Activated naive CD8-positive, alpha-beta T cell (primary cell): Measurements from ENCODE around the gene MYOD1.

Experiments used
- H3K27ac Mint-ChIP-seq: one replicate; pipeline ENCODE4 v1.8.0; 2021; ENCODE audit warnings: mixed read lengths
- H3K27me3 Mint-ChIP-seq: one replicate; pipeline ENCODE4 v1.8.0; 2021; ENCODE audit warnings: mixed read lengths
- H3K36me3 Mint-ChIP-seq: one replicate; pipeline ENCODE4 v1.8.0; 2021; ENCODE audit warnings: mixed read lengths
- H3K4me1 Mint-ChIP-seq: one replicate; pipeline ENCODE4 v1.8.0; 2021; ENCODE audit warnings: low read depth, mixed read lengths
- H3K4me3 Mint-ChIP-seq: one replicate; pipeline ENCODE4 v1.8.0; 2021; ENCODE audit warnings: mild to moderate bottlenecking, mixed read lengths
- H3K9me3 Mint-ChIP-seq: one replicate; pipeline ENCODE4 v1.8.0; 2021; ENCODE audit warnings: low read depth, mixed read lengths

MYOD1 gene

DNA sequence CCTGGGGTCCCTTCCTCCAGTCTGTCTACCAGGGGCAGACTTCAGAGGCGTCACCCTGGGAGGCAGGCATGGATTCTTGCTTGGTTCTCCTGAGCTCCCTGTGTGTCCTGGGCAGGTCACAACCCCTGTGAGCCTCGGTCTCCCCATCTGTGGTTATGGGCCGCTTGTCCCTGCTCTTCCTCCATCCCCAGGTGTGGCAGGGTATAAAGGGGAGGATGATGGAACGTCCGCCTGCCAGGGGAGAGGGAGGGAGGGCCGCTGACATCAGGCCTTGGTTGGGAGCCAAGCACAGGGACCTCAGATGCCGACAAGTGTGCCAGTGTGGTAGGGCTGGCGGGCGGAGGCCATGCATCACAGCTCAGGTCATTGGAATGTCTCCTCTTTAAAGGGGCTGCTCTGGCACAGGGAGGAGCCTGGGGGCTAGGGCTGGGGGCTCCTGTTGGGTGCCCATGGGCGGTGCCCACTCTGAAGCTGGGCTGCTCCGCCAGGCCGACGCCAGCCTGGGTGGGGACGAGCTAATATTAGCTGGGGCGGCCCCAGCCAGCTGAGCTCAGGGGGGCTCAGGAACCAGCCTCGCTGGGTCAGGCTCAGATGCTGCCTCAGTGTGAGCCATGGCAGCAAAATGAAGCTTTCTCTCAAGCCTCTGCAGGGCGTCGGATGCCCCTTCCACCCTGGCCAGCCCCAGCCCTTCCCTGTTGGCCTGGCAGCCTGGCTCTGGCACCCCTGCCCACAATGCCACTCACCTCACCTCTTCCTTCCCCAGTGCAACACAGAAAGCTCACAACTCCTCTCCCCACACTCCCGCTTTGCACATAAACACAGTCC, 28.0 kb downstream of the MYOD1 start:
- no peaks in the 10 kb centered on the region for H3K4me1 Mint-ChIP-seq
- no peaks in the 10 kb centered on the region for H3K9me3 Mint-ChIP-seq
- H3K27ac Mint-ChIP-seq: no peak overlapping the region
- no peaks in the 10 kb centered on the region for H3K36me3 Mint-ChIP-seq
- H3K4me3 Mint-ChIP-seq: no peak overlapping the region
- H3K27me3 Mint-ChIP-seq: peaks cover 4% of the 10 kb centered on the region

DNA sequence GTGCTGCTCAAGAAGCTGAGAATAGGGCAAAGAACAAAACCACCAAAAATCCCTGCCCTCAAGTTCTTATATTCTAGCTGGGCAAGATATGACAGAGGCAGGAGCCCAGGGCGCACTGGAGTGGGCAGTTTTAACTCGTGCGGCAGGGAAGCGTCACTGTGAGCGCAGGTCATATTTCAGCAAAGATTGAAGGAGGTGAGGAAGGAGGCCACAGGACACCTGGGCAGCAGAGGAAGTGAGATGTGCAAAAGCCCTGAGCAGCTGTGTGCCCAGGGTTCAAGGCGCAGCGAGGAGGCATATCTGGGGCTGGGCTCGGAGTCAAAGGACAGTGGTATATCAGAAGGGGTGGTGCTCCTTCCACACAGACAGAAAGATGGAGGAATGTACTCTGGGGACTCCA, 28.7 kb downstream of the MYOD1 start:
- Mint-ChIP-seq H3K4me1 (no peaks in the 10 kb centered on the region), H3K27me3 (peaks cover 4% of the 10 kb centered on the region), H3K27ac (no peak overlapping the region), H3K36me3 (no peaks in the 10 kb centered on the region), H3K4me3 (no peak overlapping the region), H3K9me3 (no peaks in the 10 kb centered on the region)

DNA sequence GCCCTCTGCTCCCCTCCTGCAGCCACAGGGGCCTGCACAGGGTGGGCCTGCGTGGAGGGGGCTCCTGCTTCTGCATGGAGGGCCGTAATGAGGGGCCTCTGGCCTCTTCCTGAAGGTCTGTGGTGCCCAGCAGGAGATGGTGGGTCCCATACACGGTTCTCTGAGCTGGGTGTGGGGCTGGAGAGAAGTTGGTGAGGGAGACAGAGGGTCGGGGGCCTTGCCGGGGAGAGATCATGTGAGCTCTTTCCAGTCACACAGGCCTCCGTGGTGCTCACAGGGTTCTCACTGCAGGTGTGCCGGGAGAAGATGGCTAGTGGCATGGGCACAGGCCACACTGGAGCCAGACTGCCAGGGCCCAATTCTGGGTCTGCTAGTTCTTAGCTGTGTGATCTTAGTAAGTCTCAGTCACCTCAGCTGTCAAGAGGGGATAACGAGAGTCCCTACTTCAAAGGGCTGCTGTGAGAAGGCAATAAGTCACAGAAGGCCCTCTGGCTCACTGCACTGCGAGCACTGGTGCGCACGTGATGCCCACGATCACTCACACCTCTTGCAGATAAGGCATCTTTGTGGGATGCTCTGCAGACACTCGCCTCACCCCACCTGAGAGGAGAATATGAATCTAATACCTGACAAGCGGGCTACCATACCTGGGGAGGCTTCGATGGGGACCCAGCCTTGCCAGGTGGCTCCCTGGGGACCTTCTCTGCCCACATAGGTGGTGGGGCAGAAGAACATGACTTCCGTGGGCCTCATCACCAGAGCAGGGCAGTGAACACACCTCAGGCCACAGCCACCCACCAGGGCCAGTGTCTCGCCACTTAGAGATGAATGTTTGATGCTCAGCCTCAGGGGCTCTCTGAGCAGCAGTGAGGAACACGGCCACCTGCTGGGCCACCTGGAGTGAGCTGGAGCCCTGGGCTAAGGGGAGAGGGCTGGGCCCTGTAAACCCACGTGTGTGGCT, 29.7 kb downstream of the MYOD1 start:
- no peaks in the 10 kb centered on the region for H3K9me3 Mint-ChIP-seq
- peaks cover 4% of the 10 kb centered on the region for H3K27me3 Mint-ChIP-seq
- no peak overlapping the region for H3K27ac Mint-ChIP-seq
- H3K4me3 Mint-ChIP-seq: no peak overlapping the region
- no peaks in the 10 kb centered on the region for H3K4me1 Mint-ChIP-seq
- H3K36me3 Mint-ChIP-seq: no peaks in the 10 kb centered on the region

DNA sequence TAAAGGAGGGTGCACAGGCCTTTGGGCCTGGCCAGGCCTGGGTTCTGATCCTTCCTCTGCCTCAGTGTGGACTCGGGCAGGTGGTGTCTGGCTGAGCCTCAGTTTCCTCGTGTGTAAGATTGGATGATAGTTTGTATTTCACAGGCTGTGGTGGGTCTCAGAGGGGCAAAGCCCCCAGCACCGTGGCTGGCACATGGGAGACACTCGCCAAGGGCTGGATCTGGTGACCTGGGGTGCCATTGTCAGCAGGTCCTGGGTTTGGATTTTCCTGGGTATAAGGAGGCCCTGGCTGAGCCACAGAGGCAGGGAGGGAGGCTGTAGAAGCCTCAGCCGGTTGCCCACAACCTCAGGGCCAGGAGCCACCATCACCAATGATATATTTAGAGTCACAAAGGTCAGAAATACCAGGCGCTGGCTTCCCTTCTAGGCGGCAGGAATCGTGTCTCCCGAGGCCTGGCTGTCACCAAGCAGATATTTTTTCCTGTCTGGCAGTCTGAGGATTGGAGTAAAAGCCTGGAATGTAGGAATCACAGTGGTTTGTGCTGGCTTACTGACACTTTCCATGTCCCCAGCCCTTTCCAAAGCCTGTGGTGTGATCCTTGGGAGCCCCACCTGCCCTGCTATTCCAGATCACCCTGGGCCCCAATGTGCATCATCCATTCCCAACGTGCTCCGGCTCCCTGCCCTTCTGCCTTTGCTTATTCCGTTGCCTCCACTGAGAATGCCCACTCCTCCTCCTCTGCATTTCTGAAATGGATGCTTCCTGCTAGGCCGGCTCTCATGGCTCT, 30.8 kb downstream of the MYOD1 start:
- no peak overlapping the region for H3K27ac Mint-ChIP-seq
- no peaks in the 10 kb centered on the region for H3K36me3 Mint-ChIP-seq
- H3K27me3 Mint-ChIP-seq: peaks cover 3% of the 10 kb centered on the region
- H3K9me3 Mint-ChIP-seq: no peaks in the 10 kb centered on the region
- no peaks in the 10 kb centered on the region for H3K4me1 Mint-ChIP-seq
- no peak overlapping the region for H3K4me3 Mint-ChIP-seq

DNA sequence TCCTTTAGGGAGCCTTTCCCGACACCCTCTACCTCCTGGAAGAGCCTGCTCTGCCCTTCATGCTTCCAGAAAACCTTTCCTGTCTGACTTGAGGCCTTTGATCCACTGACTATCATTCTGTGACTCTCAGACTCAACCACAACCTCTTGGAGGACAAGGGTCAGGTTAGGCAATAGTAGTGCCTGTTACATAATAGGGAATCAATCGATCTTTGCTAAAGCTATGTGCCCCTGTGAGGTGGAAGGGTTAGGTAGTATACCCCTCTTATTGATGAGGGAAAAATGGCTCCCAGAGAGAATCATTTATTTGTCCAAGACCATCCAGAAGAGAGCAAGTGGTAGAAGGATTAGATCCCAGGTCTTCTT, 31.4 kb downstream of the MYOD1 start:
- no peaks in the 10 kb centered on the region for H3K9me3 Mint-ChIP-seq
- H3K4me3 Mint-ChIP-seq: no peak overlapping the region
- peaks cover 3% of the 10 kb centered on the region for H3K27me3 Mint-ChIP-seq
- H3K27ac Mint-ChIP-seq: no peak overlapping the region
- no peaks in the 10 kb centered on the region for H3K4me1 Mint-ChIP-seq
- H3K36me3 Mint-ChIP-seq: no peaks in the 10 kb centered on the region

DNA sequence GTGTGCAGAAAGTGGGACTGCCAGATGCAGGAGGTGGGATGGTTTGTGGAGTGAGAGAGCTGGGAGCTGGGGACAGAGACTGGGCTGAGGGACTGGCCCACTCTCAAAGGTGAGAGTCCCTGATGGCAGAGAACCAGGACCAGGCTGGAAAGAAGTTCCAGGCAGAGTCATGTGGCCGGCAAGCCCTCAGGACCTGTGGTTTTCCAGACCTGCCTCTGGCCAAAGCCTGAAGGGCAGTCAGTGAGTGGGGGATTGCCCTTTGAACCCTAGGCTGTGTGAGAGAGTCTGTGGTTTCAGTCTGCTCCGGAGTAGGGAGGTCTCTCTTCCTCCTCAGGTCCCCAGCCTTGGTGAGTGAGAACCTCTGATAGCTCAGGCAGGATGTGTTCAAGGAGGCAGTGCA, 32.2 kb downstream of the MYOD1 start:
- no peaks in the 10 kb centered on the region for H3K9me3 Mint-ChIP-seq
- no peaks in the 10 kb centered on the region for H3K36me3 Mint-ChIP-seq
- no peak overlapping the region for H3K27ac Mint-ChIP-seq
- peaks cover 3% of the 10 kb centered on the region for H3K27me3 Mint-ChIP-seq
- no peaks in the 10 kb centered on the region for H3K4me1 Mint-ChIP-seq
- no peak overlapping the region for H3K4me3 Mint-ChIP-seq

DNA sequence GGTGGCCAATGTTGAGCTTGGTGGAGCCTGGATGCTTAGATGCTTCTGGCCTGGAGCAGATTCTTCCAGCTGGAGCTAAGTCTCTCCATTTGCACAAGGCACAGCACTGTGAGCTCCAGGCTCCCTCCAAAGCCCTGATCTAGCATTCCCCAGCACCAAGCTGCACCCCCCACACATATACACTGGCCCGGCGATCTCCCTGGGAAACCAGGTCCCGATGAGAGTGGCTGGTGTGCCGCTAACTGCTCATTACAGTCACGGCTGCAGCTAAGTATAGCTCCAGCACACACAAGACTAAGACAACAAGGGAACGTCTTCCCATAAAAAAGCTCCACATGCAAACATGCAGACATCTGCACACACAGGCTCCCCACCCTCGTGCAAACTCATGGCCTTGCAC, 32.8 kb downstream of the MYOD1 start:
- H3K27me3 Mint-ChIP-seq: peaks cover 3% of the 10 kb centered on the region
- no peak overlapping the region for H3K4me3 Mint-ChIP-seq
- no peaks in the 10 kb centered on the region for H3K4me1 Mint-ChIP-seq
- no peaks in the 10 kb centered on the region for H3K36me3 Mint-ChIP-seq
- H3K9me3 Mint-ChIP-seq: no peaks in the 10 kb centered on the region
- H3K27ac Mint-ChIP-seq: no peak overlapping the region

DNA sequence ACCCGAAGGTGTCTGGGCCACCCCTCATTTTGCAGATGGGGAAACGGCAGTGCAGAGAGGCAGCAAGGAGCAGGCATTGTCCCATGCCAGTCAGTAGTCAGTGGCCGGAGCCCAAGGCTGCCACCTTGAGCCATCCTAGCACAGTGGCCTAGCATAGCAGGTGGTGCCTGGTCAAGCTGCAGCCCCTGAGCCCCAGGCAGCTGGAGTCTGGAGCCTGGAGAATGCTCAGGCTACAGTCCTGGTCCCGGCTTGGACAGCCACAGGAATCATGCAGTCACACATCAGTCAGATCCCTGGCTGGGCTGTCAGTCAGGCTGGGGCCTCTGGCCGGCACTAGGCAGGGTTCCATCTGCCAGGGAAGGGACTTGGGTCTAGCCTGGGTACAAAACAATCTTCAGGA, 33.8 kb downstream of the MYOD1 start:
- Mint-ChIP-seq H3K36me3 (no peaks in the 10 kb centered on the region), H3K27ac (no peak overlapping the region), H3K4me3 (no peak overlapping the region), H3K4me1 (no peaks in the 10 kb centered on the region), H3K27me3 (no peaks in the 10 kb centered on the region), H3K9me3 (no peaks in the 10 kb centered on the region)

DNA sequence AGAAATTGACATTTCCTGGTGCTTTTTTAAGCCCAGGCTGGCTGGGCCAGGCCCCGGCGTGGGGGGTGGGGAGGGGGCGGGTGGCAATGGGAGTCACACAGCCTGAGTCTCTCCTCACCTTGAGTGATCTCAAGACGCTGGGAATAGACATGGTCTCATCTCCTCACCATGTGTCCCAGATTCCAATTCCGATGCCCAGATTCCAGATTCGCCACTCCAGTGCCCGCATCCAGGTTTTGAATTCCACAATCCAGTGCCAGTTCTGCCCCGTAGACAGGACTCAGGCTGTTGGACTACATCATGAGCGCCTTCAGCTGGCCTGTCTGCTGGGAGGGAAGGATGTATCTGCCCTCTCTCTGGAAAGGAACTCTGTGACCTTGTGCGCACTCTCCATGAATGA, 34.3 kb downstream of the MYOD1 start:
- Mint-ChIP-seq H3K4me3 (no peak overlapping the region), H3K36me3 (no peaks in the 10 kb centered on the region), H3K4me1 (no peaks in the 10 kb centered on the region), H3K9me3 (no peaks in the 10 kb centered on the region), H3K27me3 (no peaks in the 10 kb centered on the region), H3K27ac (no peak overlapping the region)

DNA sequence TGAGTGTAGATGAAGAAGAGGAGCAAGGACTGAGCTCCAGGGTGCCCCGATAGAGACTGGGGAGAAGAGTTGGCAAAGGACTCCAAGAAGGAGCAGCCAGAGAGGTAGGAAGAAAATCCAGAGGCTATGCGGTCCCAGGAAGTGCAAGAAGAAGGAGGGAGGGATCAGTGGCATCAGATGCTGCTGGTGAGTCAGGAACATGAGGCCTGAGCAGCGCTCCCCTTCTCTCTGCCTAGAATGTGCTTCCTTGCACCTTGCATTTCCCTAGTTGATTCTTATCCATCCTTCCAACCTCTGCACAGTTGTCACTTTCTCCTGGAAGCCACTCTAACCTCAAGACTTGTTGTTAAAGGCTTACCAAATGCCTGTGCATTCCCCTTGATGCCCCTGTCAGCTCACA, 36.5 kb downstream of the MYOD1 start:
- no peaks in the 10 kb centered on the region for H3K4me1 Mint-ChIP-seq
- H3K9me3 Mint-ChIP-seq: no peaks in the 10 kb centered on the region
- H3K27me3 Mint-ChIP-seq: no peaks in the 10 kb centered on the region
- H3K4me3 Mint-ChIP-seq: no peak overlapping the region
- no peak overlapping the region for H3K27ac Mint-ChIP-seq
- H3K36me3 Mint-ChIP-seq: no peaks in the 10 kb centered on the region

DNA sequence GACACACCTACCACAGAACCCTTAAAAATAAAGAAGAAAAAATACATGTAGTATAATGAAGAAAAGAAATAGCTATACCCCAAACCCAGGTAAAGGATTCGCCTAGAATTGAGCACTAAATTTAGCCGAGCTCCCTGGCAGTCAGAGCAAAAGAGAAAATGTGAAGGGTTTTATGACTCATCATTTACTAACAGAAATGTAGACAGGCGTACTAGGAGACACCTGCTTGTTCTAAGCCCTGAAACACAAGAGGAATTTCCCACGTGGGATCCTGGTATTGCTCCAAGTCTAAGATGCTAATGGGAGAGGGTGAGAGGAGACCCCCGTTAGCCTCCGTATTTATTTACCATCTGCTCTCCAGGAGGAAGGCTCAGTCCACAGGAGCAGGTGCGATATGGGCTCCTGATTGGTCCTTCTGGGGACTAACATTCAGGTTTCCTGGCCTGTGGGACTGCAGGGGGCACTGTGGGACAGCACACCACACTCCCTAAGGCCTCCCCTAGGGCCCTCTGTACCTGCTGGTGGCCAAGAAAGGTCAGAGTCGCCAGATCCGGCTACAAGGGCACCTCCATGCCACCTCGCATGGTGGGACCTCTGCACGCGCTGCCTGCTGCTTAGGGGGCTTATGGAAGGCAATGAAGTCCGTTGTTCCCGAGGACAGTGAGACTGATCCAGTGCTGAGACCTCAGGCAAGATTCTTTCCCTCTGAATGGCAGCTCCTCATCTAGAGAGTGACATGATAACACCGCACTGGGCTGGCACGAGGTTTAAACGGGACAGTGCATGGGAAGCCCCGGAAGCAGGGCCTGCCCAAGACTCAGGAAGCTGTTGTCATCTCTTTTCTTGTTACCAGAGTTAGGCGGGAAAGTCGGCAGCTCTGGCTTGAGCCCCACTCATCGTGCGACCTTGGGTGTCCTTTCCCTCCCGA, 41.0 kb downstream of the MYOD1 start:
- Mint-ChIP-seq H3K9me3 (no peaks in the 10 kb centered on the region), H3K4me3 (no peak overlapping the region)

DNA sequence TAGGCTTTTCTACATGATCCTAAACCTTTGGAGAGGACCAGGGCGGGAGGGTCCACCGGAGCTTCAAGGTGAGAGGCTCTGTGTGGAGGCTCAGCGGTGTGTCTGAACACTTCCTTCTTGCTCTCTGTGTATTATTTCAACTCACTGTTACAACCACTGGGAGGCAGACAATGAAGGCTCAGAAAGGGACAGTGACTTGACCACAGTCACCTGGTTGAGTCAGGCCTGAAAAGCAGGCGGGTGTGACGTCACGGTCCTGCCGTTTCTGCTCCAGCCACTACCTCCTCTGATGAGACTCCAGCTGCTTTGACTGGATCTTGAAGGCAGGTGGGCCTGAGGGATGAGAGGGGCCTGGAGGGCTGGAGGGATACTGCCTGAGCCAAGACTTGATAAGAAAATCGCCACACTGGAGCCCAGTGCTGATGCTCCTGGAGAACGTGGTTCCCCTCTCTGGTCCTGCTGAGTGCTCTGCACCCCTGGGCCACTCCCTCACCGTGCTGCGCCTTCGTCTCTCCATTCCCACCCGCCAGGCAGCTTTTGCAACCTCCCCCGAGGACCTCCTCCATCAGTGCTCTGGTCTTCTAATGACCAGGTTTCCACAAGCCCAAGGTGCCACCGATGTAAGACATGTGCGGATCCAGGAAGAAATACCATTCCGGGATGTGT, 43.1 kb downstream of the MYOD1 start:
- Mint-ChIP-seq H3K36me3 (no peaks in the 10 kb centered on the region), H3K9me3 (no peaks in the 10 kb centered on the region), H3K4me1 (no peaks in the 10 kb centered on the region), H3K27ac (no peak overlapping the region), H3K4me3 (no peak overlapping the region), H3K27me3 (no peaks in the 10 kb centered on the region)

More for the DNA sequence above, 41.0 kb downstream of the MYOD1 start:
- Mint-ChIP-seq H3K27me3 (no peaks in the 10 kb centered on the region), H3K4me1 (no peaks in the 10 kb centered on the region), H3K27ac (no peak overlapping the region), H3K36me3 (no peaks in the 10 kb centered on the region)

DNA sequence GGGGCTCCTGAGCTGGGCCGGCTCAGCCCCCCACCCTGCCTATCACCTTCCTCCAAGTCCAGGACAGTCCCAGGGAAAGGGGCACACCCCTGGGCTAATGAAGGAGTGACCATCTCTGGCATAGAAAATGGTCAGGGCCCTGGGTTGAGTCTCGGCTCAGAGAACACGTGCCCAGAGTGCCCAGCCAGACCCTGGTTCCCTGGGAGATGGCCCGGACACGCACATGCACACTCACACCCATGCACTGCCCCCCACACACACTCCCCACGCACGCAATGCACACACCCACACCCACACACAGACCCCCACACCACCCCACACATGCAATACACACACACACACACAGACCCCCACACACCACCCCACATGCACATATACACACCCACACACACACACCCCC, 43.9 kb downstream of the MYOD1 start:
- H3K27ac Mint-ChIP-seq: no peak overlapping the region
- no peaks in the 10 kb centered on the region for H3K36me3 Mint-ChIP-seq
- H3K4me3 Mint-ChIP-seq: no peak overlapping the region
- no peaks in the 10 kb centered on the region for H3K9me3 Mint-ChIP-seq
- H3K27me3 Mint-ChIP-seq: no peaks in the 10 kb centered on the region
- no peaks in the 10 kb centered on the region for H3K4me1 Mint-ChIP-seq

DNA sequence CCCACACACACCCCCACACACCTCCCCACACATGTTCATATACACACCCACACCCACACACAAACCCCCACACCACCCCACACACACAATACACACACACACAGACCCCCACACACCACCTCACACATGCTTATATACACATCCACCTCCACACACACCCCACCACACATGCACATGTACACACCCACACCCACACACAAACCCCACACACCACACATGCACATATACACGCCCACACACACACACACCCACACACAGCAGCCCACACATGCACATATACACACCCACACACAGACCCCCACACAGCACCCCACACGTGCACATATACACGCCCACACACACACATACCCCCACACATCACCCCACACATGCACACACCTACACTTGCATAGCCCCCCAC, 44.3 kb downstream of the MYOD1 start:
- H3K36me3 Mint-ChIP-seq: no peaks in the 10 kb centered on the region
- H3K9me3 Mint-ChIP-seq: no peaks in the 10 kb centered on the region
- H3K4me1 Mint-ChIP-seq: no peaks in the 10 kb centered on the region
- H3K27me3 Mint-ChIP-seq: no peaks in the 10 kb centered on the region
- no peak overlapping the region for H3K4me3 Mint-ChIP-seq
- no peak overlapping the region for H3K27ac Mint-ChIP-seq
